ENCODE data around the gene BAZ1B. TPM values are rescaled to one million over a fixed set of nuclear protein-coding genes. Genes with fewer than 3 reads are reported as not detected.

The BAZ1B gene
- total and polyA plus RNA-seq, 9 of the 15 experiments (the other 6 are each of a cell fraction or from before 2014, with no cell fraction given): 15.0 to 134 (median 79.5) TPM

DNA sequence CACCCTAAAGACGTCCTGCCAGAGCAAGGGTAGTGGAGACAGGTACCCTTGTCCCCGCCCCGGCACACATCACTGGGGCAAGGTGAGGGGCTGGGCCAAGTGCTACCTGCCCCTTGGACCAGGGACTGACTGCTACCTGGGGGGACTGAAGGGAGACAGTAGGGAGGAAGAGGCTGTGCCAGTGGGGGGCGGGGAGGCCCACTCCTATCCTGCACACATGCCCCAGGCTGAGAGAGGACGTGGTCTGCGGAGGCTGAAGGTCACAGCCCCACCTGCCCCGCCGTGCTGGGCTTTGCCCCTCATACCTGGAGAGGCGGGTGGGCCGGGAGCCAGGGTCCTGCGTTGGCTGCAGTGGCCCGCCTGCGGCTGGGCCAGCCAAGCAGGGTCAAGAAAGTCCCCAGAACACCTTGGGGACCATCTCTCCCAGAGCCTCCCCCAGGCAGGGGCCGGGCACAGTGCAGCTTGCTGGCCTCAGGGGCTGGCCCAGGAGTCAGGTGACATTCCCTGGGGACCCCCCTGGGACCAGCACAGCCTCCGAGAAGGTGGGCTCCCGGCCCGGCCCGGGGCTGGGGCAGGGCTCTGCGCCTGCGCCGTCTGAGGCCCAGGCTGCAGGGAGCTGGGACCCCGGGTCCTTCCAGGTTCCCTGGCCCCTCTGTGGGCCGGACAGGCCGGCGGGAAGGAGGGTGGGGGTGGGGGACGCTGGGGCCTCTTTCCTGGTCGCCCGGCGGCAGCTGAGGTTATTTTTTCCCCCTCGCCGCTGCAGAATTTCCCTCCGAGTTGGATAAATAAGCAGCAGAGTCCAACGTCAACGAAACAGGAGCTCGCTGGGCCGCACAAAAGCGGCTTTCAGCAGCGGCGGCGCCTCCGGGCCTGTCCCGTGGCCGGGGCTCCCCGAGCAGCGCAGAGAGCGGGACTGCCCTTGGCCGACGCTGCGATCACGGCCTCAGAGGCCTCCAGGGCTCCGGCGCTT lies 98.3 kb downstream of the BAZ1B start:
- Histone ChIP-seq H3K9me3 (replicated peaks; ENCODE audit: control insufficient read depth, insufficient read depth, low read depth, low read length) (no peaks in the 10 kb centered on the region), H3K79me2 (ENCODE audit: control insufficient read depth, insufficient read depth, low read length) (no peaks in the 10 kb centered on the region), H3K4me3 (no peak overlapping the region), H3K27ac (ENCODE audit: extremely low read depth, low read depth, low read length) (no peak overlapping the region), H2AFZ (ENCODE audit: low read depth, low read length) (no peak overlapping the region), H3K4me1 (replicated peaks in 1 of 2; ENCODE audit: control insufficient read depth in 2 of 2, insufficient read depth in 2 of 2, low read length in 2 of 2) (peaks cover 0 to 19% of the 10 kb centered on the region in 2 experiments; a peak in 2 of 5 replicates), H3K9me1 (ENCODE audit: control insufficient read depth, insufficient read depth, low read length) (no peaks in the 10 kb centered on the region), H3K27me3 (ENCODE audit: control insufficient read depth in 2 of 2, insufficient read depth in 2 of 2, low read length in 2 of 2) (peaks cover 30 to 60% of the 10 kb centered on the region in 2 experiments), H3K9ac (ENCODE audit: insufficient read depth in 1 of 2, low read depth in 2 of 2, low read length in 2 of 2) (peak overlapping the region in 1 of 2 experiments; percentile 77; a peak in 2 of 4 replicates), H4K20me1 (replicated peaks; ENCODE audit: control insufficient read depth, insufficient read depth, low read length) (no peaks in the 10 kb centered on the region; the same call in 1 of the 2 replicates), H3K36me3 (ENCODE audit: control insufficient read depth, insufficient read depth, low read length) (no peaks in the 10 kb centered on the region), H3K4me2 (ENCODE audit: insufficient read depth, low read length) (no peak overlapping the region)
- ChIA-PET CTCF (ENCODE audit: low intra/inter-chr PET ratio) (no interaction called here), POLR2A (interaction anchor here (0.7 to 1.2 kb wide), 2 partner anchors 92 to 144 kb away, joined by 3 read pairs; no protein-coding TSS in a partner anchor)
- TF ChIP-seq POLR2H (tag; IDR thresholded peaks at IDR 0.05; ENCODE audit: low read depth): no peak
- TF ChIP-seq, protein P1, sequence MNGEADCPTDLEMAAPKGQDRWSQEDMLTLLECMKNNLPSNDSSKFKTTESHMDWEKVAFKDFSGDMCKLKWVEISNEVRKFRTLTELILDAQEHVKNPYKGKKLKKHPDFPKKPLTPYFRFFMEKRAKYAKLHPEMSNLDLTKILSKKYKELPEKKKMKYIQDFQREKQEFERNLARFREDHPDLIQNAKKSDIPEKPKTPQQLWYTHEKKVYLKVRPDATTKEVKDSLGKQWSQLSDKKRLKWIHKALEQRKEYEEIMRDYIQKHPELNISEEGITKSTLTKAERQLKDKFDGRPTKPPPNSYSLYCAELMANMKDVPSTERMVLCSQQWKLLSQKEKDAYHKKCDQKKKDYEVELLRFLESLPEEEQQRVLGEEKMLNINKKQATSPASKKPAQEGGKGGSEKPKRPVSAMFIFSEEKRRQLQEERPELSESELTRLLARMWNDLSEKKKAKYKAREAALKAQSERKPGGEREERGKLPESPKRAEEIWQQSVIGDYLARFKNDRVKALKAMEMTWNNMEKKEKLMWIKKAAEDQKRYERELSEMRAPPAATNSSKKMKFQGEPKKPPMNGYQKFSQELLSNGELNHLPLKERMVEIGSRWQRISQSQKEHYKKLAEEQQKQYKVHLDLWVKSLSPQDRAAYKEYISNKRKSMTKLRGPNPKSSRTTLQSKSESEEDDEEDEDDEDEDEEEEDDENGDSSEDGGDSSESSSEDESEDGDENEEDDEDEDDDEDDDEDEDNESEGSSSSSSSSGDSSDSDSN (IDR thresholded peaks at IDR 0.05; ENCODE audit: borderline replicate concordance in 1 of 2, low read depth in 2 of 2, low read length in 2 of 2): peak in 1 of 2 experiments; percentile 78; a peak in 1 of 4 replicates
- in situ Hi-C loops (cut with MboI) (no loop called here), intact Hi-C loops (cut with micrococcal nuclease) (no loop called here)
- 12% methylated on average over 45 of the region's 52 CpGs for WGBS (ENCODE audit: insufficient coverage, low coverage, missing lambda C conversion rate)
- ATAC-seq (peak; percentile 52), DNase-seq (ENCODE audit: extremely low read depth in 1 of 4, low spot score in 3 of 4) (no peak), FAIRE-seq (no peak)
- no TSS peak for BruUV-seq (replicated peaks)
